HCT116 (cell line): ENCODE measurements around the gene TPRG1L. TPM values are rescaled to one million over a fixed set of nuclear protein-coding genes. Genes with fewer than 3 reads are reported as not detected.

Experiments used
- ATAC-seq: fragments of 200-7000 bp; cut with Tn5 transposase; 2 replicates; pipeline ENCODE4 v1.9.1; 2020; ENCODE audit warnings: mild to moderate bottlenecking, moderate library complexity
- BruUV-seq: library from RNA; stranded (reverse); fragments of 400-500 nt; replicated peaks from 2 replicates; lab custom pipeline; 2021; lab: Mats Ljungman, UMichigan
- CTCF ChIA-PET: fragments of 300-600 bp; sonication (Branson Sonifier 250); formaldehyde crosslinking; loops from one replicate; lab custom pipeline; 2021; ENCODE audit warnings: antibody characterized with exemption; lab: Charles Lee
- POLR2A ChIA-PET: fragments of 300-600, 350-600 bp; sonication (Branson Sonifier 250); formaldehyde crosslinking; loops from one replicate; lab custom pipeline; 2021; ENCODE audit warnings: antibody characterized with exemption; lab: Charles Lee
- RAD21 ChIA-PET, 2 experiments: fragments of 300-600 bp; sonication (Branson Sonifier 250); formaldehyde crosslinking; loops; one replicate each; lab custom pipeline; 2023; ENCODE audit warnings: low total read pairs in 2 of 2; ENCODE audit not compliant: uncharacterized antibody in 2 of 2, unreplicated experiment in 2 of 2, low non-redundant PET in 1 of 2; lab: Charles Lee
- DNase-seq: peaks from one replicate; pipeline ENCODE4 v3.0.0-alpha.2; 2010; ENCODE audit warnings: low read depth, low spot score
- H2AFZ ChIP-seq: fragments of 200-600 bp; shearing (Covaris generic), sonication (generic); 2 replicates; pipeline ENCODE4 v1.6.1; 2017; ENCODE audit warnings: low read depth, mixed run types, mixed read lengths, antibody characterized with exemption, low read length; ENCODE audit not compliant: poor library complexity, severe bottlenecking
- H3K27ac ChIP-seq: 2 replicates; pipeline ENCODE4 v1.5.1; 2012; ENCODE audit warnings: low read depth, low read length
- H3K27me3 ChIP-seq: fragments of 200-600 bp; sonication (generic); 2 replicates; pipeline ENCODE4 v1.6.1; 2016; ENCODE audit warnings: mixed run types, low read length, mixed read lengths; ENCODE audit not compliant: insufficient read depth
- H3K36me3 ChIP-seq, 2 experiments: fragments of 200-500 bp in 1 of 2; fragments of 200-600 bp in 1 of 2; sonication (Bioruptor generic) in 1 of 2; sonication (generic) in 1 of 2; 2 replicates each; pipeline versions ENCODE4 v1.5.1 to v1.6.1; 2014 to 2016; ENCODE audit warnings: low read length in 2 of 2, inconsistent platforms in 1 of 2, mixed read lengths in 1 of 2, mixed run types in 1 of 2; ENCODE audit not compliant: insufficient read depth in 2 of 2, control insufficient read depth in 1 of 2
- H3K4me1 ChIP-seq, 2 experiments: fragments of 200-600 bp in 1 of 2; sonication (generic) in 1 of 2; 2 replicates each; pipeline versions ENCODE4 v1.5.1 to v1.6.1; 2012 to 2017; ENCODE audit warnings: low read length in 2 of 2, inconsistent platforms in 1 of 2, mild to moderate bottlenecking in 1 of 2, mixed read lengths in 1 of 2, mixed run types in 1 of 2, moderate library complexity in 1 of 2; ENCODE audit not compliant: insufficient read depth in 2 of 2, control insufficient read depth in 1 of 2
- H3K4me2 ChIP-seq: fragments of 200-600 bp; sonication (generic); 2 replicates; pipeline ENCODE4 v1.6.1; 2017; ENCODE audit warnings: mixed run types, low read length, mixed read lengths
- H3K4me3 ChIP-seq, 2 experiments: fragments of 200-600 bp in 1 of 2; sonication (generic) in 1 of 2; replicated peaks in 1 of 2; 2 replicates each; pipeline ENCODE4 v1.5.1; 2011 to 2016; ENCODE audit warnings: low read length in 2 of 2, control low read depth in 1 of 2, low read depth in 1 of 2, mild to moderate bottlenecking in 1 of 2, mixed read lengths in 1 of 2, mixed run types in 1 of 2
- H3K79me2 ChIP-seq: fragments of 200-600 bp; sonication (generic); 2 replicates; pipeline ENCODE4 v1.6.1; 2017; ENCODE audit warnings: mild to moderate bottlenecking, mixed run types, low read length, moderate library complexity, mixed read lengths; ENCODE audit not compliant: insufficient read depth
- H3K9ac ChIP-seq: fragments of 200-600 bp; sonication (generic); 2 replicates; pipeline ENCODE4 v1.6.1; 2016; ENCODE audit warnings: low read length, mixed read lengths
- H3K9me2 ChIP-seq: fragments of 200-600 bp; sonication (generic), shearing (Covaris generic); 2 replicates; pipeline ENCODE4 v1.6.1; 2017; ENCODE audit warnings: mixed run types, mild to moderate bottlenecking, moderate library complexity; ENCODE audit not compliant: insufficient read depth
- H3K9me3 ChIP-seq, 2 experiments: fragments of 200-500 bp in 1 of 2; fragments of 200-600 bp in 1 of 2; sonication (Bioruptor generic) in 1 of 2; sonication (generic) in 1 of 2; 2 replicates each; pipeline ENCODE4 v1.6.1; 2014 to 2017; ENCODE audit warnings: low read length in 2 of 2, mixed read lengths in 2 of 2, inconsistent platforms in 1 of 2, low read depth in 1 of 2, mild to moderate bottlenecking in 1 of 2, mixed run types in 1 of 2, moderate library complexity in 1 of 2; ENCODE audit not compliant: control insufficient read depth in 1 of 2, insufficient read depth in 1 of 2
- H4K20me1 ChIP-seq: fragments of 200-600 bp; sonication (generic), shearing (Covaris generic); 2 replicates; pipeline ENCODE4 v1.6.1; 2017; ENCODE audit warnings: mixed run types, mild to moderate bottlenecking, moderate library complexity; ENCODE audit not compliant: insufficient read depth
- CTCF ChIP-seq, 3 experiments: fragments of 200-600 bp in 1 of 3; sonication (generic) in 1 of 3; IDR thresholded peaks in 2 of 3; conservative IDR thresholded peaks in 1 of 3; 2 replicates each; pipeline ENCODE4 v1.5.1; 2012 to 2017; ENCODE audit warnings: low read depth in 2 of 3, low read length in 2 of 3, antibody characterized with exemption in 1 of 3, borderline replicate concordance in 1 of 3, control low read depth in 1 of 3, mild to moderate bottlenecking in 1 of 3, mixed read lengths in 1 of 3, mixed run types in 1 of 3, moderate library complexity in 1 of 3; ENCODE audit not compliant: insufficient read depth in 1 of 3
- EGR1 ChIP-seq: IDR thresholded peaks from 2 replicates; pipeline ENCODE4 v1.6.1; 2012; ENCODE audit warnings: low read depth
- ELF1 ChIP-seq: IDR thresholded peaks from 2 replicates; pipeline ENCODE4 v1.6.1; 2012; ENCODE audit warnings: low read depth, borderline replicate concordance
- EZH2 ChIP-seq: fragments of 200-600 bp; sonication (generic); IDR thresholded peaks from 2 replicates; pipeline ENCODE4 v1.6.1; 2017; ENCODE audit warnings: antibody characterized with exemption, mixed run types
- FOSL1 ChIP-seq: IDR thresholded peaks from 2 replicates; pipeline ENCODE4 v1.6.1; 2012; ENCODE audit warnings: low read depth
- POLR2A ChIP-seq: IDR thresholded peaks from 2 replicates; pipeline ENCODE4 v1.7.0; 2011; ENCODE audit warnings: borderline replicate concordance; ENCODE audit not compliant: insufficient read depth, insufficient read length; ENCODE audit errors: extremely low read depth
- POLR2AphosphoS5 ChIP-seq: IDR thresholded peaks from 2 replicates; pipeline ENCODE4 v1.6.1; 2011; ENCODE audit warnings: mild to moderate bottlenecking, low read depth, low read length, moderate library complexity
- RAD21 ChIP-seq: IDR thresholded peaks from 2 replicates; pipeline ENCODE4 v1.6.1; 2012; ENCODE audit warnings: low read depth, mild to moderate bottlenecking
- SP1 ChIP-seq: IDR thresholded peaks from 2 replicates; pipeline ENCODE4 v1.6.1; 2012; ENCODE audit warnings: low read depth
- SRF ChIP-seq: IDR thresholded peaks from 2 replicates; pipeline ENCODE4 v1.6.1; 2012; ENCODE audit warnings: low read depth
- YY1 ChIP-seq: IDR thresholded peaks from 2 replicates; pipeline ENCODE4 v1.6.1; 2011; ENCODE audit warnings: low read length, low read depth, moderate library complexity, mild to moderate bottlenecking; ENCODE audit not compliant: insufficient replicate concordance; ENCODE audit errors: extremely low read depth
- ZFX ChIP-seq: fragments of 450-650 bp; IDR thresholded peaks from 2 replicates; pipeline ENCODE4 v1.6.1; 2017
- intact Hi-C: fragments of 100-400 bp; cut with micrococcal nuclease; formaldehyde crosslinking; loops from 2 replicates; pipeline ENCODE4 v1.10.0; 2022
- total RNA-seq: library from RNA; stranded (reverse); gene quantifications from one replicate; pipeline ENCODE4 v1.2.1, GENCODE V29; 2021; ENCODE audit not compliant: unreplicated experiment
- TF ChIP-seq, protein P1 (sequence below): IDR thresholded peaks from 2 replicates; pipeline ENCODE4 v1.6.1; 2012
- TF ChIP-seq, protein P2 (sequence below): IDR thresholded peaks from 2 replicates; pipeline ENCODE4 v1.6.1; 2012
- TF ChIP-seq, protein P3 (sequence below): IDR thresholded peaks from 2 replicates; pipeline ENCODE4 v1.6.1; 2011; ENCODE audit warnings: mild to moderate bottlenecking, low read length, moderate library complexity; ENCODE audit not compliant: insufficient replicate concordance; ENCODE audit errors: extremely low read depth

The TPRG1L gene
- total RNA-seq, 1 experiment from 2014 or later = 25.6 TPM

DNA sequence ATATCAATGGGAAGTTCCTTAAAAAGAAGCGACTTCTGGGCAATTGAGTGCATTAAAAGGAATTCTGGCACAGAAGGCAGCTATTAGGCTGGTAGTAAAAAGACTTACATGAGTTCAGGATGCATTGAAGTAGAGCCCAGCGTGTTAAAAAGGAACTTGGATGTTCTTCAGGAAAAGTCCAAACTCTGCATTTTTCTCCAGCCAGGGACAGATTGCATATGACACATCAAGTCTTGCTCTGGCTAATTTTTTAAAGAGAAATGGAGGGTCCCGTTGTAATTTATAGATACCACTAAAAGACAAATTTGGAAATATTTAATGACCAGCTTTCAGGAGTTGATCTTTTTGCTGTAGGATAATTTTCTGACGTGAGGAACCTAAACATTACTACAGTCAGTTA is 1.2 kb downstream of the TPRG1L start:
- H3K27ac ChIP-seq = no peak overlapping the region
- no peak for ATAC-seq

More for the DNA sequence above, 1.2 kb downstream of the TPRG1L start:
- no peaks in the 10 kb centered on the region for H3K9me3 ChIP-seq
- H3K4me2 ChIP-seq = peak overlapping the region; percentile 95
- RAD21 ChIA-PET = interaction anchor here in 1 of 2 experiments (0.6 kb wide), 1 partner anchor 92 kb away, joined by 4 read pairs; no protein-coding TSS in a partner anchor
- CTCF ChIA-PET = interaction anchor here (1.1 kb wide), 1 partner anchor 173 kb away, joined by 3 read pairs; no protein-coding TSS in a partner anchor
- H3K4me1 ChIP-seq = peaks cover 3 to 23% of the 10 kb centered on the region in 2 experiments; a peak in 2 of 4 replicates
- H2AFZ ChIP-seq = no peak overlapping the region
- TF ChIP-seq, protein P1, sequence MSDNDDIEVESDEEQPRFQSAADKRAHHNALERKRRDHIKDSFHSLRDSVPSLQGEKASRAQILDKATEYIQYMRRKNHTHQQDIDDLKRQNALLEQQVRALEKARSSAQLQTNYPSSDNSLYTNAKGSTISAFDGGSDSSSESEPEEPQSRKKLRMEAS = no peak
- no peak for TF ChIP-seq RAD21
- no peak for TF ChIP-seq POLR2A
- no peak for TF ChIP-seq EGR1
- no peak for TF ChIP-seq YY1
- TF ChIP-seq SP1 = no peak
- TF ChIP-seq, protein P2, sequence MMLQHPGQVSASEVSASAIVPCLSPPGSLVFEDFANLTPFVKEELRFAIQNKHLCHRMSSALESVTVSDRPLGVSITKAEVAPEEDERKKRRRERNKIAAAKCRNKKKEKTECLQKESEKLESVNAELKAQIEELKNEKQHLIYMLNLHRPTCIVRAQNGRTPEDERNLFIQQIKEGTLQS = no peak
- TF ChIP-seq, protein P3, sequence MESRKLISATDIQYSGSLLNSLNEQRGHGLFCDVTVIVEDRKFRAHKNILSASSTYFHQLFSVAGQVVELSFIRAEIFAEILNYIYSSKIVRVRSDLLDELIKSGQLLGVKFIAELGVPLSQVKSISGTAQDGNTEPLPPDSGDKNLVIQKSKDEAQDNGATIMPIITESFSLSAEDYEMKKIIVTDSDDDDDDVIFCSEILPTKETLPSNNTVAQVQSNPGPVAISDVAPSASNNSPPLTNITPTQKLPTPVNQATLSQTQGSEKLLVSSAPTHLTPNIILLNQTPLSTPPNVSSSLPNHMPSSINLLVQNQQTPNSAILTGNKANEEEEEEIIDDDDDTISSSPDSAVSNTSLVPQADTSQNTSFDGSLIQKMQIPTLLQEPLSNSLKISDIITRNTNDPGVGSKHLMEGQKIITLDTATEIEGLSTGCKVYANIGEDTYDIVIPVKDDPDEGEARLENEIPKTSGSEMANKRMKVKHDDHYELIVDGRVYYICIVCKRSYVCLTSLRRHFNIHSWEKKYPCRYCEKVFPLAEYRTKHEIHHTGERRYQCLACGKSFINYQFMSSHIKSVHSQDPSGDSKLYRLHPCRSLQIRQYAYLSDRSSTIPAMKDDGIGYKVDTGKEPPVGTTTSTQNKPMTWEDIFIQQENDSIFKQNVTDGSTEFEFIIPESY = no peak
- no peak for TF ChIP-seq CTCF (IDR thresholded peaks at IDR 0.05 in 2 of 3, conservative IDR thresholded peaks at IDR 0.05 in 1 of 3; ENCODE audit: borderline replicate concordance in 1 of 3, insufficient read depth in 1 of 3, low read depth in 2 of 3, low read length in 2 of 3)
- no peak for TF ChIP-seq SRF
- no peak for TF ChIP-seq ELF1
- TF ChIP-seq POLR2AphosphoS5 = no peak
- TF ChIP-seq FOSL1 = no peak
- TF ChIP-seq EZH2 = no peak
- TF ChIP-seq ZFX = no peak
- intact Hi-C loops = no loop called here
- H3K36me3 ChIP-seq = peaks cover 0 to 6% of the 10 kb centered on the region in 2 experiments; a peak in 1 of 4 replicates
- H4K20me1 ChIP-seq = no peaks in the 10 kb centered on the region
- no peaks in the 10 kb centered on the region for H3K27me3 ChIP-seq
- TSS peak; percentile 24 for BruUV-seq
- peak overlapping the region; percentile 58 for H3K9ac ChIP-seq
- H3K9me2 ChIP-seq = no peaks in the 10 kb centered on the region
- DNase-seq = no peak
- POLR2A ChIA-PET = no interaction called here
- no peaks in the 10 kb centered on the region for H3K79me2 ChIP-seq
- H3K4me3 ChIP-seq = peak overlapping the region; percentile 65 to 96
